NCI-H226 (cell line): ENCODE measurements around the gene CDH4.

Experiments
- DNase-seq: peaks from one replicate; pipeline ENCODE4 v3.0.0-alpha.2; 2015

CDH4 gene

DNA sequence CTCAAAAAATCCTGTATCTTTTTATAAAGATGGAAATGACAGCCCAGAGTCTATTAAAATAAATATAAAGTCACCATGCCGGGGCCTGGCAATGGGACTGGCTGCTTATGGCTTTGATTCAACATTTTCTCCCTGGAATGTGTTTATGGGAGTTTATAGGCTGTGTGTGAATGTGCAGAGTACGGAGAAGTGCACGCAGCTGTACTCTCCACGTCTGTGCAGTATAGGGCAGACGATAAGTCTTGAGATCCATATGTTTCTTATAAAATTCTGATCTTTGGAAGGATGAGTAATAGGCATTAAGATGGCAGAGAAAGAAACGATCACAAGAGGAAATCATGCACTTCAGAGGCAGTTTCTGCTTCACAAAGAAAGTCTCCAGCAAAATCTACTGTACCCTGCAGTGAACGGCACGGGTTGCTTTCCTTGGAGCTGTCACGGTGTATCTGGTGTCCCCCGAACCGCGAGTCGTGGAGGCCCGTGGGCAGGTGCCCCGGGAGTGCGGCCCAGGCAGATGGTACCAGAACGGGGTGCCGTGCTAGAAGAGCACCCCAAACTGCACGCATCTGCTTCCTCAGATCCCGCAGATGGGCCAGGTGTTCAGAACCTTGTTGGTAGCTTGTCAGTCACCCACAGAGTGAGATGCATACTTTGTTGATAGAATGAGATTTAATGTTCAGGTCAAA lies 431.1 kb downstream of the CDH4 start:
- no peak for DNase-seq

DNA sequence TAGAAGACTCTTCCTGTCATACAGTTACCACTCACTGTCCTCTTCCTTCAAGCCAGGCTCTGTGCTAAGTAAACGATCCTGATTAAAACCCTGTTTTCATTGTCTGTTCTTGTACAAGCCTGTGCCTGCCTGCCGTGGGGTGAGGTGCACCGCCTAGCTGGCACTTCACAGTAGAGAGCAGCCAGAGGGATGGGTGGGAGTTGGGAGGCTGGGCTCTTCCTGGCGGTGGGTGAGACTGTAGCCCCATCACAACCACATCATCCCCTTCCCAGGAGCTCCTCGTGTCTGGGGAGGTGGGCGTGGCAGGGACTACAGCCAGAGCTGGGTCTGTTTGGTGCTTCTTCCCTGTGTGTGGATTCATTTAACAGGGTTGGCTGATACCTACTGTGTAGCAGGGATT lies 431.7 kb downstream of the CDH4 start:
- DNase-seq = peak; percentile 46

DNA sequence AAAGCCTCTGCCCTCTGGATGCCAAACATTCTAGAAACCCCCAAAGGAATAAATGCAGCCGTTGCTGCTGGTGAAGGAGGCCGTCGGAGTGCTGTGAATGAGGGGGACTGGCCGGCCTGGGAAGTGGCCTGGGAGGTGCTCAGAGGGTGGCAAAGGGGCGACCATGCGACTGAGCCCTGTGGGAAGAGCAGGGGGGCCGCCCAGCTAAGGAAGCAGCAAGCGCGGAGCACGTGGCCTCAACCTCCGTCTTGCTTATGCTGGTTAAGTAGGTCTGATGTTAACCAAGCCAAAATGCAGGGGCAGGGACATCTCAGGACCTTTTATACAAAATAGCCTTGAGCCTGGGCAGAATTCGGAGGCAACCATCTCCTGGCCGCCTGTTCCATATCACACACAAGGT lies 432.1 kb downstream of the CDH4 start:
- no peak for DNase-seq

DNA sequence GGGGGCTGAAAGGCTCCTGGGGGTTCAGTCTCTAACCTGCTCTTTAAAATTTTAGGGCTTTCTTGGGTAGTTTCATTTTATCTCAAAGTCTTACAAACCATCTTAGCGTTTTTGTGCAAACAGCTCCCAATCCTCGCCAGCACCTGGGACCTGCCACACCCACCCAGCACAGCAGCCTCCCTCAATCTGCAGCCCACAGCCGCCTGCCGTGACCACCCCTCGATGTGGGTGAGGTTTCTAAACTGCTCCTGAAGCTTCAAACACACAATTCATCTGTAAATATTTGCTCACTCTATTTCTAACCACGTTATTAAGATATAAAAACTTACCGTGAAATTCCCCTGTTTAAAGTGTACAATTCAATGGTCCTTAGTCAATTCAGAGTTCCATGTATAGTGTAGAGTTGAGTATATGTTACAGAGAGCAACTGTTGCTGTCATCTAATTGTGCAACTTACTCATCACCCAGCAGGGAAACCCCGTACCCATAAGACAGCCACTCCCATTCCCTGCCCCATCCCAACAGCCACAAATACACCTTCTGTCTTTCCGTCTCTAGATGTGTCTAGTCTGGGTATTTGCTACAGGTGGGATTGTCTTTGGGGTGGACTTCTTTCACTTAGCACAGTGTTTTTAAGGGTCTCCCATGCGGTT lies 432.6 kb downstream of the CDH4 start:
- DNase-seq = peak; percentile 9

DNA sequence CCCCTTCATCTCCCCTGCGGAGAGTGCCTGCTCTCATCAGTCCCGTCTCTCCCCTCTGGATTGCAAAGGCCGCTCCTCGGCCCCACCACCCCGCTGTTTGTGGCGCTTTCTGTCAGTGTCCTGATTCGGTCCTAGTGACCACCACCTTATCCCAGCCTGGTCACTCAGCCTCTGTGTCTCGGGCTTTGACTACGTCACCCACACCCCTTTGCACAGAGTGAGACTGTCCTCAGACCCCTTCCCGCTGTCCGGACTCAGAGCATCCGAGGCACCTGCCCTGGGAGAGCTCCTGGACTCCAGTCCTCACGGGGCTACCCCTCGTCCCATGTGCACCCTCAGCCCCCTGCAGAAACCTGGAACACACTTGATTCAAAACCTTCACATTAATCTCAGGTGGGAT lies 433.4 kb downstream of the CDH4 start:
- no peak for DNase-seq

DNA sequence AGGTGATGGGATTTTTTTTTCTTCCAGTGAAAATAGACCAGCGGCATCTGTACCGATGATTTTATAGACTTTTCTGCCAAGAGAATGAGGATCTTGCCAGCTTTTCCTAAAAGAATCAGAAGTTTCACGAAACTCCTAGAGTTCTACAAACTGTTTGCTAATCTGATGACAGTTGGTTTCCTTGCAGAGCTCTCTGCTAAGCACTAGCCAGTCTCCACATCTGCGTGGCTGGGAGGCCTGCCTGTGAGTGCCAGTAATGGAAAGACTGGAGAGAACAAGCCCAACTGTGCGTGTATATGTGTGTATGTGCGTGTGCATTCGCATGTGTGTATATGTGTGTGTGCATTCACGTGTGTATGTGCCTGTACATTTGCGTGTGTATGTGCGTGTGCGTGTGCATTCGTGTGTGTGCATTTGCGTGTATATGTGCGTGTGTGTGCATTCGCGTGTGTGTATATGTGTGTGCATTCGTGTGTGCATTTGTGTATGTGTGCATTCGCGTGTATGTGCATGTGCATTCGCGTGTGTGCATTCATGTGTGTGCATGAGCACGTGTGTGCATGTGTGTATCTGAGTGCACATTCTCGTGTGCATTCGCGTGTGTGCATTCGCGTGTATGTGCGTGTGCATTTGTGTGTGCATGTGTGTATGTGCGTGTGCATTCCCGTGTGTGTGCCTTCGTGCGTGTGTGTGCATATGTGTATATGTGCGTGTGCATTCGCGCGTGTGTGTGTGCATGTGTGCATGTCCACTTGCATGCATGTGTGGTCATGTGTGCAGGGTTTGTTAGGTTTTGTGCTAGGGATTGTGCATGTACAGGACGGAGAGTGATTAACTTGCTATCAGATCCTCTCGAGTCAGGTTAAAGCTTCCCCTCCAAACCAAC lies 434.2 kb downstream of the CDH4 start:
- DNase-seq = no peak

DNA sequence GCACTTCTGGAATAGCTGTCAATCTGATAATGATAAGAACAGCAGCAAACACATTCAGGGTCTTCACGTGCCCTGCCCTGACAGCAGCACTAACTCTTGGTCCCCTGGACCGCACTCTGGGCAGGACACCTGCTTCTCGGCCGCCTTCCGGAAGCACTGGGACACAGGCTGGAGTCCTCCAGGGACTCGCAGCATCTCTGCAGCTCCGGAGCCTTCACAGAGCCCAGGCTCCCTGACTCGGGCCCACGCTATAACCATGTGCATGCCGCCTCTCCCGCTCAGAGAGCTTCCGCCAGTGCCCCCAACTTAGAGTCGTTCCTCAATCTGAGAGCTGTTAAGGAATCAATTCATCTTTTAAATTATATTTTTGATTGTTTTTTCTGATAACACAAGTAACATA lies 436.4 kb downstream of the CDH4 start:
- DNase-seq = no peak

DNA sequence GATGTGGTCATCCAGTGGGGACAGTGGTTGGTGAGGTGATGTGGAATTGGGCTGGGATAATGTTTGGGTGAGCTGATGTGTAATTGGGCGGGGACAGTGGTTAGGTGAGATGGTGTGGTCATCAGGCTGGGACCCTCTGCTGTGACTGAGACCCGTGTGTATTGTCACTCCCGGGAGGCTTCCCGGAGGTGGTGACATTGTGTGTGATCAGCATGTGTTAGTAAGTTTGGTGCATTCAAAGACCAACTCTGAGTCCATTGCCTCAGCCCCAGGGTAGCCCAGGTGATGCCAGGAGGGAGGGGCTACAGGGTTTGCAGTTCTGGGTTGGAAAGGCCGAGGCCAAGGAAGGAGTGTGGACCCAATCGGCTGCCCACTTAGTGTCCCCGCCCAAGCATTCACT lies 438.1 kb downstream of the CDH4 start:
- no peak for DNase-seq

DNA sequence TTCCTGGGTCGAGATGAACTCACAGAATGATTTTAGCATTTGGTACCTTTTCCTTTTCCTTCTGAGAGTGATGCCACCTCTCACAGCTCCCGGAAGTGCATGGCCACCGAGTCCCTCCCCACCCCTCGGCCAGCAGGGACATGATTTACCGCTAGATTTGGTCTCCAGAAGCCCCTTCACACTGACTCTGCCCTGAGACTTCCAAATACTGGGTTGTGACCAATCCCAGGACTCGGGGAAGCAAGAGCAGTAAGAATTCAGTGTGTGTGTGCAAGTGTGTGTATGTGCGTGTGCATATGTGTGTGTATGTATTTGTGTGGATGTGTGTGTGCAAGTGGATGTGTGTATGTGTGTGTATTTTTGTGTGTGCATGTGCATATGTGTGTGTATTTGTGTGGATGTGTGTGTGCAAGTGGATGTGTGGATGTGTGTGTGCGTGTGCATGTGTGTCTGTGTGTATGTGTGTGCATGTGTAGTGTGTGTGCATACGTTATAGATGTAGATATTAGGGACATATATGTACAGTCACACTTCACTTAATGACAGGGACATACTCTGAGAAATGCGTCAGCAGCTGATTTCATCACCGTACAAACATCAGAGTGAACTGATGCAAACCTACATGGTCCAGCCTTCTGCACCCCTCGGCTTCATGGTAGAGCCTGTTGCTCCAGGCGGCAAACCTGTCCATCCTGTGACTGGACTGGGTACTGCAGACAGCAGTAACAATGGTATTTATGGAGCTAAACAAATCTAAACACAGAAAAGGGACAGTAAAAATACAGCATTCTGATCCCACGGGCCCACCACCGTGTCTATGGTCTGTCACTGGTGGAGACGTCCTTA lies 439.2 kb downstream of the CDH4 start:
- DNase-seq = no peak

DNA sequence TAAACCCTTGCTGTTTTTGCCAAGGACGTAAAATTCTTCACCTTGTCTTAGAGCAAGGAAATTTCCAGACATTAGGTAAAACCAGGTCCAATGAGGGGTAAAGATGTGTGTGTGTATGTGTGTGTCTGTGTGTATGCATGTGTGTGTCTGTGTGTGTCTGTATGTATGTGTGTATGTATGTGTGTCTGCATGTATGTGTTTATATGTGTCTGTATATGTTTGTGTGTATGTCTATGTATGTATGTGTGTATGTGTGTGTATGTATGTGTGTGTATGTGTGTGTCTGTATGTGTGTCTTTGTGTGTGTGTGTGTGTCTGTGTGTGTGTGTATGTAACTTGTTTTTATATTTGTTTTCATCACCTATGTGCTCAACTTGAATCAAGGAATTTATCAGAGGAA lies 439.9 kb downstream of the CDH4 start:
- DNase-seq = no peak

DNA sequence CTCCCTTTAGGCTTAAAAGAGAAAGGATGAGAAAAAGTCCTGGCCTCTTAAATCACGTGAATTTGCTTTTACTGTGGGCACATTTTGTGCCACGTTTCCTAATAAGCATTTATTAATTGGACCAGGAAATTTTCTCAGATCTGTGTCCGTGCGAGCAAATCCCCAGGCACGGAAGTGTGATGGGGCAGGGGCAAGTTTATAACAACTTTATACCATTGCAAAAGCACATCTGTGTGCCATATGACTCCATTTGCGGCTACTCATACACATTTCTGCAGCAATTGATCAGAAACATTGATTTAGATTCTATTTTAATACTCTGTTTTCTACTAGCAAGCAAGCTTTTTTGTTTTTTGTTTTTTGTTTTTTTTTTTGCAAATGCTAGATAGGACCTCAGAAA lies 440.4 kb downstream of the CDH4 start:
- DNase-seq = no peak

DNA sequence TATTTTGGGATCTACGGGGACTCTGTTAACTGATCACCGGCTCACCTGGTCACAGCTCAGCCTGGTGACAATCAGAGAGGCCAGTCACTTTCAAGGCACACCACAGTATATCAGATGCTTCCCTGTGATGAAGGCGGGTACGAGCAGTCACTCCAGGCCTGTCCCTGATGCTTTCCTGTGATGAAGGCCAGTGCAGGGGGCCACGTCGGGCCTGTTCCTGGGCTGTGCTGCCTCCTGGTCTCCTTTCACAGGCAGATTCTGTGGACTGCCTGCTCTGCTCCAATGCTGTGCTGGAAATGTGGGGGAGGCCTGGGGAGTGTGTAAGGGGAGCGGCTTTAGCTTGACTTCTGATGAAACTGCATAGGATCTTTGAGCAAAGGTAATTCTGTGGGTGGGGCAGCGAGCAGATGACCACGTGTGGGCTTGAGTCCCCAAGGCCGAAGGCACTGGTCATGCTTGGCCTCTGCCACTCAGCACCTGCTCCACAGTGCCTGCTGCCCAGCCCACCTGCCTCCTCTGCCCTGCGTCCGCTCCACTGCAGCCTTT lies 441.1 kb downstream of the CDH4 start:
- DNase-seq = no peak

DNA sequence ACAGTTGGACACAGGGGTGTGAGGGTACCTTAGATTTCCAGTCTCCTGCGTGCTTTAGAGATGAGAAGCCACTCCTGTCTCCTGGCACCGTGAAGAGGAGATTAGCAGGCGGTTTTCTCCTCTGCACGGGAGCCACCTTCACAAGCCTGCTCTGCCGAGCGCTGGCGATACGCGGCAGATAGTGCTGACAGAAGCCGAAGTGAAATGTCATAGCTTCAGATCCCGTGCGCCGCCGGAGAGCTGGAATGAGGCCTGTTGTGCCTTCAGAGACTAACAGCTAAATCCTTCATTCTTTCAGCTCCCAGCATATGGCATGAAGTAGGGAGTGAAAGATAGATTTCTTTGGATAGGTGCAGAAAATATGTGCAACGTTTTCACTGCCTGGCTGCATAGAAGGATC lies 442.6 kb downstream of the CDH4 start:
- no peak for DNase-seq

DNA sequence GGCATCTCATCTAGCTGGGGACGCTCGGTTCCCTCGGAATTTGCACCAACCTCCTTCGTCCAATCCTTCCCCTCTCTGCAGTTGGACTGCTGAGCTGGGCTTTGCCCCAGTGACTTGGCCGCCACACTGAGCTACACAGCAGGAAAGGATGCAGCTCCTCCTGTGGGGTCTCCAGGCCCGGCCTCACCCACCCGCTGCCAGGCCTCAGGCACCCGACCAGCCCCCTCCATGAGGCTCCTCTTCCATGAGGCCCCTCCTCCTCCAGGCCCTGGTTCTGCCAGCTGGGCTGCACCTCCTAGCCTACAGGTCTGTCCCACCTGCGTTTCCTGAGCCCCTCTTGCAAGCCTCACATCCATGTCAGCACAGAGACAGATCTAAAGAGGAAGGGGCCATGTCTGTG lies 443.7 kb downstream of the CDH4 start:
- DNase-seq = no peak

DNA sequence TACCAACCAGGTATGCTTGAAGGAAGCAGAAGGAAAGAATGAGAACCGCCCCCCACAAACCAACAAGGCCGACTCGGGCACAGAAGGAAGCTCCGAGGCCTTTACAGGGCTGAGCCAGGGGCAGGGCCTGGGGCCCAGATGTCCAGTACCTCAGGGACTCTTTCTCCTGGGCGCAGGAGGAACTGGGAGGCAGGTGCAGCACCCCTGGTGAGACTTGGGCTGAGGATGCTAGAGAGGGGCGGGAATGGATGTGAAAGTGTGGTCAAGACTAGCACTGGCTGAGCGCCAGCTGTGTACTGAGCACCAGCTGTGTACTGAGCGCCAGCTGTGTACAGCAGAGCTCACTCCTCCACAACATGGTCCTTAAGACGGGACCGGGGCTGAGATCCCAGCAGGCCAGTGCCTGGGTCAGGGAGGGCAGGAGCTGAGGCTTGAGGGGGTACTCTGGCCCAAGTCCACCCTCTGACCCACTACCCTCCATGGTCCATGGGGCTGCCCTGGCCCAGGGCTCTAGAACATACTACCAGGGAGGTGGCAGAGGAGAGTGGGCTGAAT lies 444.2 kb downstream of the CDH4 start:
- no peak for DNase-seq

DNA sequence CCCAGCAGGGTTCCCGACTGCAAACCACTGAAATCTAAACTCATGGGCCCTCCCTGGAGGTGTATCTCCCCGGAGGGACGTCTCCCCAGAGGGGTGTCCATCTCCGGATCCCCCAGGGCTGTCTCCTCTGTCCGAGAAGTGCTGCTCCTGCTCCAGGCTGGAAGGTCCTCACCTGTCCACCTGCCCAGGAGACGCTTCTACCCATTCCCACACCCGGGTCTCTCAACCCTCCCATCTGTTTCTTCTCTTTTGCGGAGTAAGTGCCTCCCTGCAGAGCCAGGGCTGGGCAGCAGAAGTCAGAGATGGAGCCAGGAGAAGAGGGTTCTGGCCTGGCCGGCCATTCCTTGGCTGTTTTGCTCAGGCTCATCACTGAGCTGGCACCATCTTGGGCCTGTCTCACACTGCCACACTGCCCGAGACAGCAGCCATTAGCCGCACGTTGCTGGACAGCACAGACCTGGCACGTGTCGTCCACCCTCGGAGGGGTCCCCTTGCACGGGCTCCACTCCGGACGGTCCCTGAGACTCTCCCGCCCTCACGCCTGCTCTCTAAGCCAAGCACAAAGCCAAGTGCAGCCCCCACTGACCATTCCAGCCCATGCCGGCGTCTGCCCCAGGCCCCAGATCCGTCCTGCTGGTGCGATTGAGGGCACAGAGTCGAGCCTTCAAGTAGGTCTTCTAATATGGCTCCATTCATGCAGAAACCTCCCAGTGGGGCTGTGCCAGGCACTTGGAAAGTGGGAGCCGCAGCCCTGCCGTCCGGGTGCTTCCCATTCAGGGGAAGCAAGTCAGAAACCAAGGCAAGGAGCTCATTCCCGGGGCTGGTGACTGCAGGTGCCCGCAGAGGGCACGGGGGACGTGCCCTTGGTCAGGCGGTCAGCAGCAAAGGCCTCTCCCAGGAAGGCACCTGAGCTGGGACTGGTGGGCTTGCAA lies 445.9 kb downstream of the CDH4 start:
- DNase-seq = no peak

DNA sequence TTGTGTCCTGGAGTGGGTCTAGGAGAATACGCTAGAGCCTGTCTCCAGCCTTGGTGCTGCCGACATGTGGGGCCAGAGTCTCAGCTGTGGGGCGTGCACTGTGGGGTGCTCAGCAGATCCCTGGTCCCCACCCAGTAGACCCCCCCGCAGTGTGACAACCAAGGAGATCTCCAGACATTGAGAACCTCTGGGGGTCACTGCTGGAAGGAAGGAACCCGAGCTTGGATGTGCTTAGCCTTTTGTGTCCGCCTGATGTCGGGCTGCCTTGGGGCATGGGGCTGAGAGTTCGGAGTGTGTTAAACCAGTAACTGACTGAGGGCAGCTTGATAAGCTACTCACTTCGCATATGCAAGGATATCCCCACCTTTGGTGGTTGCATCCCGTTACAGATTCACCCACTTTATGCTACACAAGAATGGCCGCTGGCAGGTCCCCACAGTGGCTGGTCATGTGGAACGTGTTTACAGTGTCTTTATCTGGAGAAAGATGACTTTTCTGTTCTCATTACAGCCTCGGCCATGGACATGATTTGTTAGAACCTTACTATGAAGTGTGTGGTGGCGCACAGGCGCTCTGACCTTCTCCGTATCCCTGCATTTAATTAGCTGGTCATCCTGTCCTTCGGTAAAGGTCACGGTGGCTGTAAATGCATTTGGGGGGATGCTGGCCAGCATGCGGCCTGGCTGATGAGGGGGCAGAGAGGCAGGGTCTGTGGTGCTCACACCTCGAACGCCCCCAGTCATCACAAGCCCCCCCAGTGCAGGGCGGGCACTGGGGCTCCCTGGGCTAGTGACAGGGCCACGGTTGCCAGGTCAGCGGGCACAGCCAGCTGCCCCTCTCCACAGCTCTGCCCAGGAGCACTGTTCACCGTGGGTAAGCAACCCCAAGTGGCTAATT lies 446.8 kb downstream of the CDH4 start:
- DNase-seq = no peak

DNA sequence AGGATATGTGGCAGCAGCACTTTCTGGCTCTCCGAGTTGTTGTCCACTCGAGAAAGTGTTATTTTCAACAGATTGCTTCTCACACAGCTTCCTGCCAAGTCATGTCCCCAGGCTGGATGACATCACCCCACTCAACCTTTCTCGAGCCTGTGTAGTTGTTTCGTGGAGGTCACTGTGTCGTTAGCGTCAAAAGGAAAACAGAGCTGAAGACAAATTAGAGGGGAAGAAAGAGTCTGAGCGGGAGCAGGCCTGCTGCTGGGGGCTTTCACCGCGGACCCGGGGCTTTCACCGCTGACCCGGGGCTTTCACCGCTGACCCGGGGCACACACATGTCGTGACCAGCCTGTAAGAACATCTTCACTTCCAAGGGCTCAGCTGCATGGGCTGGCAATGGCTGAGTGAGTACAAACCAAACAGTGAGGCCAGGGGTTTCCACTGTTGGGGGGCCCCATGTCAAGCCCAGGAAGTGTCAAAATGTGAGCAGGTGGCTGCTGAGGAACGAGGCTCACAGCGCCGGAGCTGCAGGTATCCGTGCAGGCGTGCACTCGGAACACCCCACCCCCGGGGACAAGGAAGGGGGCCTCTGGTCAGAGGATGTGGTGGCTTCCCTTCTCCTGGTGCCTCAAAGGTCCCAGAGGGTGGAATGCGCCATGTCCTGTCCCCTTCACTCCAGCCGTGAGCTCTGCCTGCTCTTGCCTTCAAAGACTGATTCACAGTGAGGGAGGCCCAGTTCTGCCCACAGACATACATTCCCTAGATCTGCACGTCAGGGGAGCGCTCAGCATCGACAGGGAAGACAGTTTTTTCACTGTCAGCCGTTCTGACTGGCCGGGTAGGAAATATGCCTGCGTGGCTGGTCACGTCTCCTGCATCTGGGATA lies 447.7 kb downstream of the CDH4 start:
- DNase-seq = no peak

DNA sequence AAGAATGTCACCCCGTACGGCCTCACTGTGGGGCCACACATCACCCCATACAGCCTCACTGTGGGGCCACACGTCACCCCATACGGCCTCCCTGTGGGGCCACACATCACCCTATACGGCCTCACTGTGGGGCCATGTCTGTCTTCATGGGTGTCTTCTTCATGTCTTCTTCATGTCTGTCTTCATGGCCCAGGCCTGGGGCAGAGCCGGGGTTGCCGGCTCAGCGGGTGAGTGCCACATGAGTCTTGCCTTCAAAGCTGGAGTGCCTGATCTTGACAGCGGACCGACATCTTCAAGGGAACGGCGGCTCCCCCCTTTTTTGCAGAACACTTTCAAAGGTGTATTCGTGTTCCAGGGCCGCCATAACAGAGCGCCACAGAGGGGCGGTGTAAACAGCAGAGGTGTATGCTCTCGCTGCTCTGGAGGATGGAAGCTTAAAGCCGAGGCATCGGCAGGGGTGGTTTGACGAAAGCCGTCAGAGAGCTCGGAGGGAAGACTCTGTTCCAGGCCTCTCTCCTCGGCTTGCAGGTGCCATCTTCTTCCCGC lies 448.6 kb downstream of the CDH4 start:
- no peak for DNase-seq
